A549 treated with AZD9567 at 1 μM for 4 hours (cell line): ENCODE results near the gene NXPE4. TPM values are rescaled to one million over a fixed set of nuclear protein-coding genes. Genes with fewer than 3 reads are reported as not detected.

Experiments used
- total RNA-seq: library from RNA; stranded (reverse); fragments of 200-300 nt; extraction: Qiagen RNA extraction; gene quantifications from 5 replicates; pipeline ENCODE4 v1.2.3, GENCODE V29; 2022; ENCODE audit not compliant: insufficient read depth

Gene NXPE4
- not detected in 5 replicates for total RNA-seq

DNA sequence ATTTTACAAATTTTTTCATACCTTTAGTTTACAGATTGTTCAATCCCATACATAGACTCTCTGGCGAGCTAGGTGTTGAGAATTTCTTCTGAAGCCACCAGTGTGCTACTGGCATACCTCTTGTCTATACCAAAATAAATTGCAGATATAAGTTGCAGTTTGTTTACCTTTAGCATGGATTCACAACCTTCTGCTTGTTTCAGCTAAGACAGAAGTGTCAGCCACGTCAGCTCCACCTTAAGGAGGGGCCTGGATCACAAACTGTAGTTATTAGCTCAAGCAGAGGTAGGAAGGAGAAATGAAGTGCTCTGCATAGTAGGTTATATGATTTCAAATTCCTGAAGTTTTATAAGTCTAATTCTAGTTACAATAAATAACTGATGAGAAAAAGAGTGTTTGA, at the start of gene NXPE4:
Gene NXPE4 (minus strand): TSS at position 216 of the 400 bp plus-strand sequence. CDS start 1,027 bp downstream, outside the sequence.

DNA sequence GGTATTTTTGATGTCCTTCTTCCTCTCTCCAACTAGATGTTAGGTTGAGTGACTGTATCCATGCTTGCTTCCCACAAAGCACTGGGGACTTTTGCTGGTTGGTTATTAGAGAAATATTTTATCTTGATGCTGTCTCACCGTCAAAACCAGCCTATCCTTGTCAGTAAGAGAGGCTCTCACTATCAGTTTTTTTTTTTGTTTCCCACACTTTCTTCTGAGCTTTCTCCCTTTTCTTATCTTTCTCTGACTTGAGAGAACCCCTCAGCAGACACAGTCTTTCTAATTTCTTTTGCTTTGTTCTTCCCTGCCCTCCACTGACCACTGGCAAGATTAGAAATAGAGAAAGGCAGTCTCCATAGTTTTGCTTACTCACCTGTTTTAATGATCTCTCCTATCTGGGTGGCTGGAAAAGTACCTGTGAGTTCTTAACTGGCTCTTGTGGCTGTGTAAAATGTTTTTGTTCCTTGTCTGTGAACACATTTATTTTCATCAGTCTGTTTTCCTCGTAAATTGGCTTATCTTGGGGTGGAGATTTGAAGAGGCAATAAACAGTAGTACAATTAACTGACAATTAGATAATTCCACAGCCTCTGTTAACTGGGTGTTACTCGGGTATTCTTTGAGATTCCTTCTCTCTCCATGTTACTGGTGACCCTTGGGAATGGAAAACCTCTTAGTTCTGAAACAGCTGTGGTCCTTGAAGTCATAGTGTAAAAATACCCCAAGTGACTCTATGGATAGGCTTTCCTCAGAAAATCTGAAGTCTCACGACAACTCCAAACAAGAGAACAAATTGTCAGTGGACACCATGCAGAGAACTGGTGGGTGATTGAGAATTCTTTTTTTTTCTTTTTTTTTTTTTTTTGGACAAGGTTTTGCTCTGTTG, 35.9 kb downstream of the NXPE4 start, which contains the start of gene NXPE1:
Gene NXPE1 (minus strand): TSS at position 457 of the 886 bp plus-strand sequence. CDS start 8,680 bp downstream, outside the sequence.

Other genes starting within 250 kb of the NXPE4 start
- 2.6 to 5.2 TPM (median 4.2 TPM) in 5 replicates for gene C11orf71, start 195.3 kb downstream of the NXPE4 start, total RNA-seq
- 21.0 to 41.6 TPM (median 22.5 TPM) in 5 replicates for gene RBM7, start 195.1 kb downstream of the NXPE4 start, total RNA-seq
- gene REXO2, start 156.3 kb downstream of the NXPE4 start, total RNA-seq: 104 to 118 TPM (median 108 TPM) in 5 replicates
- not detected in 5 replicates for gene NXPE1, start 35.9 kb downstream of the NXPE4 start, total RNA-seq
- gene NXPE2, start 82.7 kb upstream of the NXPE4 start, total RNA-seq: not detected in 5 replicates